Activated naive CD4-positive, alpha-beta T cell treated with anti-CD3 and anti-CD28 coated beads, Interleukin-2, amount 10 ng/mL, durations not matched to agents 7 days and 5 days (primary cell): ENCODE measurements around the gene SLC35A5.
"Not testable (repeated sequence)": the region's sequence is repeated elsewhere in the genome, so short reads cannot be mapped to it uniquely, and the experiment has no call there.

Source experiments
- CTCF ChIA-PET: fragments of 350-600 bp; sonication (Branson Sonifier 250); formaldehyde crosslinking; loops from one replicate; lab custom pipeline; 2021; ENCODE audit warnings: antibody characterized with exemption; lab: Charles Lee
- DNase-seq: peaks from one replicate; pipeline ENCODE4 v3.0.0-alpha.2; 2020
- H3K27ac Mint-ChIP-seq: one replicate; pipeline ENCODE4 v1.8.0; 2021; ENCODE audit warnings: mild to moderate bottlenecking, moderate library complexity, mixed read lengths
- H3K27me3 Mint-ChIP-seq: one replicate; pipeline ENCODE4 v1.8.0; 2021; ENCODE audit warnings: mild to moderate bottlenecking, mixed read lengths
- H3K36me3 Mint-ChIP-seq: one replicate; pipeline ENCODE4 v1.8.0; 2021; ENCODE audit warnings: mixed read lengths
- H3K4me1 Mint-ChIP-seq: one replicate; pipeline ENCODE4 v1.8.0; 2021; ENCODE audit warnings: mixed read lengths
- H3K4me3 Mint-ChIP-seq: one replicate; pipeline ENCODE4 v1.8.0; 2021; ENCODE audit warnings: mild to moderate bottlenecking, moderate library complexity, mixed read lengths
- H3K9me3 Mint-ChIP-seq: one replicate; pipeline ENCODE4 v1.8.0; 2021; ENCODE audit warnings: mixed read lengths

The SLC35A5 gene

GRCh38 chr3:112557976-112558375 lies 3.9 kb upstream of the SLC35A5 start:
- H3K27ac Mint-ChIP-seq = no peak overlapping the region
- no peak overlapping the region for H3K4me3 Mint-ChIP-seq
- H3K27me3 Mint-ChIP-seq = no peaks in the 10 kb centered on the region
- H3K9me3 Mint-ChIP-seq = peaks cover 2% of the 10 kb centered on the region
- CTCF ChIA-PET = no interaction called here
- DNase-seq = no peak
- H3K4me1 Mint-ChIP-seq = peaks cover 42% of the 10 kb centered on the region
- H3K36me3 Mint-ChIP-seq = peaks cover 35% of the 10 kb centered on the region

GRCh38 chr3:112560307-112560706 lies 1.5 kb upstream of the SLC35A5 start:
- DNase-seq = no peak
- peak overlapping the region; percentile 99 for H3K27ac Mint-ChIP-seq
- H3K4me1 Mint-ChIP-seq = peaks cover 44% of the 10 kb centered on the region
- CTCF ChIA-PET = no interaction called here
- H3K36me3 Mint-ChIP-seq = peaks cover 26% of the 10 kb centered on the region
- H3K9me3 Mint-ChIP-seq = no peaks in the 10 kb centered on the region
- H3K27me3 Mint-ChIP-seq = no peaks in the 10 kb centered on the region
- peak overlapping the region; percentile 99 for H3K4me3 Mint-ChIP-seq

- peak overlapping the region; percentile 99 for H3K27ac Mint-ChIP-seq
- H3K27me3 Mint-ChIP-seq = no peaks in the 10 kb centered on the region
- peak overlapping the region; percentile 99 for H3K4me3 Mint-ChIP-seq
- peaks cover 38% of the 10 kb centered on the region for H3K4me1 Mint-ChIP-seq
- CTCF ChIA-PET = interaction anchor here (1.0 to 1.2 kb wide), 2 partner anchors 22 to 72 kb away, joined by 3 read pairs; no protein-coding TSS in a partner anchor
- peak; percentile 88 for DNase-seq
- H3K9me3 Mint-ChIP-seq = no peaks in the 10 kb centered on the region
- H3K36me3 Mint-ChIP-seq = peaks cover 22% of the 10 kb centered on the region
Observed at GRCh38 chr3:112560721-112561483, 943 bp upstream of the SLC35A5 start.

- Mint-ChIP-seq H3K27ac (peak overlapping the region; percentile 99), H3K4me3 (peak overlapping the region; percentile 99), H3K4me1 (peaks cover 36% of the 10 kb centered on the region), H3K36me3 (peaks cover 25% of the 10 kb centered on the region), H3K9me3 (no peaks in the 10 kb centered on the region), H3K27me3 (no peaks in the 10 kb centered on the region)
- CTCF ChIA-PET = interaction anchor here (1.0 to 1.2 kb wide), 2 partner anchors 21 to 71 kb away, joined by 3 read pairs; no protein-coding TSS in a partner anchor
- peak; percentile 86 for DNase-seq
Observed at GRCh38 chr3:112561484-112561733, 436 bp upstream of the SLC35A5 start.

GRCh38 chr3:112564247-112564939 lies 2.5 kb downstream of the SLC35A5 start:
- H3K9me3 Mint-ChIP-seq, H3K27me3 Mint-ChIP-seq, DNase-seq, CTCF ChIA-PET, H3K27ac Mint-ChIP-seq, H3K4me3 Mint-ChIP-seq: not testable (repeated sequence)
- Mint-ChIP-seq H3K4me1 (peaks cover 30% of the 10 kb centered on the region), H3K36me3 (peaks cover 23% of the 10 kb centered on the region)

GRCh38 chr3:112564940-112565305 lies 3.1 kb downstream of the SLC35A5 start:
- Mint-ChIP-seq H3K9me3 (no peaks in the 10 kb centered on the region), H3K27me3 (no peaks in the 10 kb centered on the region), H3K27ac (no peak overlapping the region), H3K36me3 (peaks cover 28% of the 10 kb centered on the region), H3K4me1 (peaks cover 25% of the 10 kb centered on the region), H3K4me3 (no peak overlapping the region)
- no peak for DNase-seq
- CTCF ChIA-PET = no interaction called here

- Mint-ChIP-seq H3K9me3 (no peaks in the 10 kb centered on the region), H3K4me3 (no peak overlapping the region), H3K36me3 (peaks cover 41% of the 10 kb centered on the region), H3K27me3 (no peaks in the 10 kb centered on the region), H3K27ac (no peak overlapping the region), H3K4me1 (peaks cover 3% of the 10 kb centered on the region)
- CTCF ChIA-PET = interaction anchor here (1.0 to 1.5 kb wide), 5 partner anchors 10 to 410 kb away, joined by 3 to 6 read pairs (median 3); no protein-coding TSS in a partner anchor
- no peak for DNase-seq
Observed at GRCh38 chr3:112568642-112569041, 6.8 kb downstream of the SLC35A5 start.

- no peak overlapping the region for H3K4me3 Mint-ChIP-seq
- H3K9me3 Mint-ChIP-seq = no peaks in the 10 kb centered on the region
- no peaks in the 10 kb centered on the region for H3K27me3 Mint-ChIP-seq
- H3K36me3 Mint-ChIP-seq = peaks cover 44% of the 10 kb centered on the region
- no peak overlapping the region for H3K27ac Mint-ChIP-seq
- peaks cover 2% of the 10 kb centered on the region for H3K4me1 Mint-ChIP-seq
- CTCF ChIA-PET = interaction anchor here (1.0 to 1.5 kb wide), 5 partner anchors 9 to 410 kb away, joined by 3 to 6 read pairs (median 3); no protein-coding TSS in a partner anchor
- no peak for DNase-seq
Observed at GRCh38 chr3:112569265-112569664, 7.4 kb downstream of the SLC35A5 start.

GRCh38 chr3:112572701-112573100 lies 10.9 kb downstream of the SLC35A5 start:
- no peak for DNase-seq
- CTCF ChIA-PET = no interaction called here
- peaks cover 35% of the 10 kb centered on the region for H3K36me3 Mint-ChIP-seq
- no peaks in the 10 kb centered on the region for H3K27me3 Mint-ChIP-seq
- peaks cover 5% of the 10 kb centered on the region for H3K4me1 Mint-ChIP-seq
- no peaks in the 10 kb centered on the region for H3K9me3 Mint-ChIP-seq
- H3K27ac Mint-ChIP-seq = no peak overlapping the region
- H3K4me3 Mint-ChIP-seq = no peak overlapping the region

- peaks cover 24% of the 10 kb centered on the region for H3K36me3 Mint-ChIP-seq
- DNase-seq = no peak
- H3K9me3 Mint-ChIP-seq = no peaks in the 10 kb centered on the region
- peak overlapping the region; percentile 40 for H3K27ac Mint-ChIP-seq
- H3K27me3 Mint-ChIP-seq = no peaks in the 10 kb centered on the region
- peaks cover 6% of the 10 kb centered on the region for H3K4me1 Mint-ChIP-seq
- CTCF ChIA-PET = interaction anchor here (0.6 kb wide), 1 partner anchor 539 kb away, joined by 3 read pairs; no protein-coding TSS in a partner anchor
- no peak overlapping the region for H3K4me3 Mint-ChIP-seq
Observed at GRCh38 chr3:112579232-112579631, 17.4 kb downstream of the SLC35A5 start.

- Mint-ChIP-seq H3K4me1 (peaks cover 6% of the 10 kb centered on the region), H3K27ac (no peak overlapping the region), H3K36me3 (peaks cover 26% of the 10 kb centered on the region), H3K27me3 (no peaks in the 10 kb centered on the region), H3K4me3 (no peak overlapping the region), H3K9me3 (no peaks in the 10 kb centered on the region)
- no peak for DNase-seq
- CTCF ChIA-PET = interaction anchor here (0.6 to 1.2 kb wide), 2 partner anchors 142 to 539 kb away, joined by 3 read pairs; no protein-coding TSS in a partner anchor
Observed at GRCh38 chr3:112579697-112580096, 17.9 kb downstream of the SLC35A5 start.

GRCh38 chr3:112582244-112582874 lies 20.5 kb downstream of the SLC35A5 start:
- peak; percentile 59 for DNase-seq
- Mint-ChIP-seq H3K4me1 (peaks cover 7% of the 10 kb centered on the region), H3K4me3 (no peak overlapping the region), H3K36me3 (peaks cover 39% of the 10 kb centered on the region), H3K27ac (no peak overlapping the region), H3K9me3 (no peaks in the 10 kb centered on the region), H3K27me3 (no peaks in the 10 kb centered on the region)
- CTCF ChIA-PET = interaction anchor here (0.8 to 2.8 kb wide), 31 partner anchors 8 to 446 kb away, joined by 3 to 22 read pairs (median 5); partner anchors contain the start of genes ATG3, SLC35A5 and SLC9C1

- no peaks in the 10 kb centered on the region for H3K9me3 Mint-ChIP-seq
- no peaks in the 10 kb centered on the region for H3K27me3 Mint-ChIP-seq
- peaks cover 43% of the 10 kb centered on the region for H3K36me3 Mint-ChIP-seq
- no peak for DNase-seq
- no peak overlapping the region for H3K4me3 Mint-ChIP-seq
- peaks cover 11% of the 10 kb centered on the region for H3K4me1 Mint-ChIP-seq
- no peak overlapping the region for H3K27ac Mint-ChIP-seq
- CTCF ChIA-PET = interaction anchor here (0.6 to 2.8 kb wide), 19 partner anchors 9 to 404 kb away, joined by 3 to 22 read pairs (median 6); partner anchors contain the start of gene SLC9C1
Observed at GRCh38 chr3:112583105-112583504, 21.3 kb downstream of the SLC35A5 start.

GRCh38 chr3:112585782-112586181 lies 23.9 kb downstream of the SLC35A5 start:
- peaks cover 54% of the 10 kb centered on the region for H3K36me3 Mint-ChIP-seq
- no peak overlapping the region for H3K27ac Mint-ChIP-seq
- no peaks in the 10 kb centered on the region for H3K27me3 Mint-ChIP-seq
- no peaks in the 10 kb centered on the region for H3K9me3 Mint-ChIP-seq
- H3K4me3 Mint-ChIP-seq = no peak overlapping the region
- DNase-seq = no peak
- CTCF ChIA-PET = no interaction called here
- peaks cover 11% of the 10 kb centered on the region for H3K4me1 Mint-ChIP-seq
